GM23248 (cell line): ENCODE results near the gene CACNA1B.

Experiments
- EZH2 ChIP-seq: fragments of 200-600 bp; sonication (generic); IDR thresholded peaks from 2 replicates; pipeline ENCODE4 v1.6.1; 2018; ENCODE audit warnings: antibody characterized with exemption, mild to moderate bottlenecking; ENCODE audit not compliant: insufficient read depth, poor library complexity, severe bottlenecking
- EZH2phosphoT487 ChIP-seq: fragments of 200-600 bp; sonication (generic); IDR thresholded peaks from 2 replicates; pipeline ENCODE4 v1.6.1; 2018; ENCODE audit warnings: antibody characterized with exemption, moderate library complexity, mild to moderate bottlenecking, low read depth; ENCODE audit not compliant: insufficient read depth

DNA sequence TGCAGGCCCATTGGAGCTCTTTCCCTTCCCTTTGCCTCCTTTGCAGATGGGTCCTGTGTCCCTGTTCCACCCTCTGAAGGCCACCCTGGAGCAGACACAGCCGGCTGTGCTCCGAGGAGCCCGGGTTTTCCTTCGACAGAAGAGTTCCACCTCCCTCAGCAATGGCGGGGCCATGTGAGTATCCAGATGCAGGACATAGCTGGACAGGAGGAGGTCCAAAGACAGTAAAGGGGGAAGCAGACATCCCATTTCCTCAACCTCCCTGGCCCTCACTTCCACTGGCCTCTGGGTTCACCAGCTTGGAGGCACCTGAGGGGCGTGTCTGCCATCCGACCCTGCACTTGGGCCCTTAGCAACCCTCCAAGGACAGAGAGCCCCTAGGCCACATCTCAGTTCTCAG lies 237.9 kb downstream of the CACNA1B start:
- TF ChIP-seq EZH2 (no peak), EZH2phosphoT487 (no peak)
